TTC549 (cell line): ENCODE results near the gene MPZL3.

Experiments
- FAIRE-seq: peaks from 2 replicates; lab custom pipeline; 2012; peaks lifted over from hg19 to GRCh38; lab: Jason Lieb, UNC

MPZL3 gene

DNA sequence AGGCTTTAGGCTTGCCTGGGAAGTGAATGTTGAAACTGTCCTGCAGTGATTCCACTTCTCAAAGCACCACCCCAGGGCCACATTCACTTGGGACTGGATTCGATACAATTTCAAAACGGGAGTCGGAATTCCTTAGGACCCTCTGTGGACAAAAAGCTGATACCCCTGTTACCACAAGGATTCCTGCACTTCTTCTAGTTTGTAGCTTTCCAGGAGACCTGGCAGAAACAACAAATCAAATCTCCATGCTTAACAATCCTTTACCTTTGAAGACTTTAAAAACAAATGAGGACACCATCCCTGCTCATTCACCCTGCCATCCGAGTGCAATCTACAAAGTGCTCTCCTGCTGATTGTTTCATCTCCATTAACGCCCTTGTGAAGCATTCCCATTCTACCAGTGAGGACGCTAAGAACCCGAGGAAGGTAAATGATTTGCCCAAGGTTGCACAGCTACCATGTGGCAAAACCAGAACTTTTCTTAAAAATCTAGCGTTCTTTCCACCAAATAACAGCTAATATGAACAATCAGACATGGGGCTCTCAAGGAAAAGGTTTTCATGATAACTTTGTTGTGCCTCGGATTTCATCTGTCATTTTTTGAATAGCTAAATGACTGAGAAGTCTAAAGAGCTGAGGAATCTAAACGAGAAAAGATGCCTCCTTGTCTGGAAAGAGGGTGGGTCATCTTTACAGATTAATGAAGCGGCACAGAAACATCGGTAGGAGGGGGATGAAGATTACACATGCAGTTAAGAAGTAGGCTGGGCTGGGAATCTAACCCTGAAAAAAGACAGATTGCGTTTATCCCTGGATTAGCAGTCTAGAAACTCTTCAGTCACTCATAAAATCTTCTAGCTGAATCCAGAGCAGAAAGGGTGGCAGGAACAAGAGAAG, 12.7 kb upstream of the MPZL3 start:
- FAIRE-seq = no peak

DNA sequence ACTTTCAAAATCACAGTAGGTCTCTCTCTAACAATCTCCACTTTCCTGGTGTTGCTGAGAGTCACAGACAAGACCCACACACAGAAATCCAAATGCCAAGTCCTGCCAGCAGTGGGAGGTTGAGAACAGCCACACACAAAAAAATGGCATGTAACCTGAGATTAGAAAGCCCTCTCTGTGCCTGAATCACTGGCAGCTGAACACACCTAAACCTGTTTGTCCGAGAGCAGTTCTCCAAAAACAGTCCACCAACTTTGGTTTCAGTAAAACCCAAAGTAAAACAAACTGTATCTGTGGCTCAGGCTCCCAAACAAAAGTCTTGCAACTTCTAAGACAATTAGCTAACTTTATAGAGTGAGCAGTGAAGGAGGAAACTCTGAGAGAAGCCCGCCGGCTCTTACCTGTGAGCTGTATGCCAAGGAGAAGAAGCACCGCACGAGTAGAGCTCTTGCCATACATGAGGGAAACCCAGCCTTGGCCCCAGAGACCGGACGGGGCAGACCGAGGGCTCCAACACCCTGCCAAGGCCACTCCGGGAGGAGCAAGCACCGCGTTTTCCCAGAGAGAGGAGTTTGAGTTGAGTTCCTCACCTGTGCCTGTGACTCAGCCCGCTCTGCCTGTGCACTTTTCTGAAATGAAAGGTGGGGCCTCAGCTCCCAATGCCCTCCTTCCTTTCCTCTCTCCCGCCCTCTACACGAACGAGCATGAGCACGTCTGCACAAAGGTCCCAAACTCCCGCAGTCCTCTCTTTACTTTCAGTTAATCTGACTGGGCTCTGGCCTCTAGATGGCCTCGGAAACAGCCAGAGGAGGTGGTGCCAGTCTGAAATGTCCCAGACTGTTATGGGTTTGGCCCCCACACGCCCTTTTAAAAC, 11.8 kb upstream of the MPZL3 start, which contains the start of gene MPZL2:
MPZL2 (minus strand) TSS at position 603 of the 874 bp plus-strand sequence; CDS start at position 459, 144 bp downstream.
- FAIRE-seq = no peak

DNA sequence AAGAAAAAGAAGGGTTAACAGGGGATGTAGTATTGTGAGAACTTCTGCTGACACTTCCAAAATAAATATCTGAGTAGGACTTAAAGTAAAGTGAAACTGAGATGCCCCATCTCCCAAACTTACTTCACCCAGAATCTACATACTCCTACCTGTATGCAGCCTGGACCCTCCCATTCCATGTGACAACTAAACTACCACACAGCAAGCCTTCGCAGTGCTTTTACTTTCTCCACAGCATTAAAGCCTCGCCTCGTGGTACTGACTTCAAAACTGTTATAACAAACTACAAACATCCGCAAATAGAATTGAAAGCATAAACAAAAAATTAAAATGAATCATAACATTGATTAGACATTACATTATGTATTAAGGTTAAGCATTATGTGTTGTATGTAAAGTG, 10.9 kb upstream of the MPZL3 start:
- FAIRE-seq = no peak

DNA sequence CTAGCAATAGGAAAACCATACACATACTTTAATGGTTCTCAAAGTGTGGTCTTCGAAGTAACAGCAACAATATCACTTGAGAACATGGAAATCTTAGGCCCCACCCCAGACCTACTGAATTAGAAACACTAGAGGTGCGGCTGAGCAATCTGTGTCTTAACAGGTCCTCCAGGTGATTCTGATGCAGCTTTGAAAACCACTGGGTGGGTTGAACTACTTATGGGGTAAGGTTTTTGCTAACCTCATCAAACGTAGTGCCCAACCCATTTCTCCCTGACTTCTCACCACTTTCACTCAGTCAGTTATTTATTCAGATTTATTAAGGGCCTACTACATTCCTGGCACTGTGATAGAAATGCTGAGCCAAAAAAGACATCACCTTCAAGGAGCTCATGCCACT, 8.2 kb upstream of the MPZL3 start:
- no peak for FAIRE-seq

DNA sequence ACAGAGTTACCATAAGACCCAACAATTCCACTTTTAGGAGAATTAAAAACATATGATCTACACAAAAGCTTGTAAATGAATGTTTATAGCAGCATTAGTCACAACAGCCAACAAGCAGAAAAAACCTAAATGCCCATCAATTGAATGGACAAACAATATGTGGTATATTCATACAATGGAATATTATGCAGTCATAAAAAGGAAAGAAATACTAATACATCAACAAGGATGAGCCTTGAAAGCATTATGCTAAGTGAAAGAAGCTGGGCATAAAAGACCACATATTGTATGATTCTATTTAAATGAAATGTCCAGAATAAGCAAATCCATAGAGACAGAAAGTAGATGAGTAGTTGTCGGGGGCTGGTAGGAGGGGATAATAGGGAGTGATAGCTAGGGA, 7.0 kb upstream of the MPZL3 start:
- no peak for FAIRE-seq

DNA sequence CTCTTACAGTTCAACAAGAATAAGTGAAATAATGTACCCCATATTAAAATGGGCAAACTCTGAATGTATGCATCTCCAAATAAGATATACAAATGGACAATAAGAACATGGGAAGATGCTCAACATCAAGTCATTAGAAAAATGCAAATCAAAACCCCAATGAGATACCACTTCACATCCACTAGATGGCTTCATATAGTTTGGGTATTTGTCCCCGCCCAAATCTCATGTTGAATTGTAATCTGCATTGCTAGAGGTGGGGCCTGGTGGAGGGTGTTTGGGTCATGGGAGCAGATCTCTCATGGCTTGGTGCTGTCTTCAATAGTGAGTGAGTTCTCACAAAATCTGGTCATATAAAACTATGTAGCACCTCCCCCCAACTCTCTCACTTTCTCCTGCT, 6.2 kb upstream of the MPZL3 start:
- no peak for FAIRE-seq

DNA sequence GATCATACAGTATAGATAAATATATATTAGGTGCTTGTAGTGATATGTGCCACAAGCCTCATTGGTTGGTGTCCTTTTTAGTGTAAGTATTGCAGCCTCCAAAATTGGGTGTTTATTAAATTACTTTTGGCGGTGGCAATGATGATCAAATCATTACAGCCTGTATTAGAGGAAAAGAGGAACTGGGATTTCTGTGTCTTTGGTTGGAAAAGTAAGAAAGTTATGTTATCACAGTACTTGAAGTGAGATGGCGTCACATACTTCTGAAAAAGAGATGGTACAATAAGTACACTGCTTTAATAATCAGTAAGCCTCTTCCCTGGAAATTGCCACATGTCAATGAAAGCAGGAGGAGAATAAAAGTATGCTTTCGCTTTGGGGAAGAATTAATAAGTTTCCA, 523 bp upstream of the MPZL3 start:
- FAIRE-seq = no peak

DNA sequence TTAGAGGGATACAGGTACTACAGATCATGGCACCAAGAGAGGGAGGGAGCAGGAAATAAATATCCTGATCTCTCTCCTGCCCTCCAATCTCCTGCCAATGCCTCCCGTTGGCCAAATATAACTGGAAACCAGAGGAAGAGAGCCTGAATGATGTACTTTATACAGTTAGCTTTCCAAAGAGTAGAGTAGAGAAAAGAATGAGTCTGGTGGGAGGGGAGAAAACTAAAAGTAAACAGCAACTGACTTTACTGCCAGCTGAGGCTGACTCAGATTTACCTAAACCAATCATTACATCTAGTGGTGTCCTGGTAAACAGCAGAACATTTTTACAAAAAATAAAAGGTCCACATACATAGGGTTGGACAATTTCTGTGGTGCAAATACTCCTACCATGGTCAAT, 5.1 kb downstream of the MPZL3 start:
- no peak for FAIRE-seq

DNA sequence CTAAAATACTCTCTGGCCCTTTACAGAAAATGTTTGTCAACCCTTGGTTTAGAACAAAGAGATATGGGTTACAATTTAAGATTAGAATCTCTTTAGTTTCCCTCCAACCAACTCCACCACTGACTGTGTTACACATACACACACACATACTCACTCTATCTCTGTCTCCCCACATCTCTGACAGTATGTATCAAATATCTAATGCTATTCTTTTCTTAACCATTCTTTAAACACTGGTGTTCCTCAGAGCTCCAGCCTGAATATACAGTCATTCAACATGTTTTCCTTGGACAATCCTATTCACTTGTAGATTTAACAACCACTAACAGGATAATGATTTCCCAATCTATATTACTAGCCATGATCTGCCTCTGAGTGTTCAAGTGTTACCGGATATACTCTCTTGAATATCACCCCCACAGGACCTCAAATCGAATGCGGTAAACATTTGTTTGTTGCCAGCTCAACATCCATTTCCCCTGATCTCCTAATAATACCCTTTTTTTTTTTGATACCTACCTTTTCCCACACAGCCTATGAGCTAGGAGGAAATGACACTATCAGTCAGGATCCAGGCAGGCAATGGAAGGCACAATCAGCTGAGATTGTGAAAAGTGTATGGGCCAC, 6.1 kb downstream of the MPZL3 start:
- FAIRE-seq = no peak

DNA sequence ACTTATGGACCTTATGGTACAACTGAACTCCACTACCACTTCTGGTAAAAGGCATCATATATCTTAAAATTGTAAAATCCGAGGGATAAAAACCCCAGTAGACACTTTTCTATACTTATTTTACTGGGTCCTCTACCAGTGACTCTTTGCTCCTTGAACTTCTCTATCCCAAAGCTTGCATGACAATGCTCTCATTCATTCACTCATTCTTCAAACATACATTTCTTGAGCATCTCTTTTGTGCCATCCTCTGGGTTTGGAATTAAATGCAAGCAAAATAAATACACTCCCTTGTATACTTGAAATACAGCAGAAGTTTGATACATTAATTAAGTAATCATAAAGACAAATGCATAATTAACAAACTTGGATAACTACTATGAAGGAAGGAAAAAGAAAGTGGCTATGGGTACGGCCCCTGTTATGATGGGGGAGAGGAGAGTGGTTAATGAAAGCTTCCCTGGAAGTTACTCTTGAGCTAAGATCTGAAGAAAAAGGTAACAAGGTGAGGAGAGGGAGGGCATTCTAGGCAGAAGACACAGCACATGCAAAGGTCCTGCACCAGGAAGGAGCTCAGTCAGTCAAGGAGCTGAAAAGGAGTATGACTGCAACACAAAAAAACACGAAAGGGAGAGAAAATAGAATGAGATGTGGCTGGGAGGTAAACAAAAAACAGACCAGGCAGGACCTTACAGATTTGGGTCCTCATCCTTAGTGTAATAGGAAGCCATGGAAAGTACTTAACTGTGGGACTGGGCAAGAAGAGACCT, 8.0 kb downstream of the MPZL3 start:
- FAIRE-seq = no peak

DNA sequence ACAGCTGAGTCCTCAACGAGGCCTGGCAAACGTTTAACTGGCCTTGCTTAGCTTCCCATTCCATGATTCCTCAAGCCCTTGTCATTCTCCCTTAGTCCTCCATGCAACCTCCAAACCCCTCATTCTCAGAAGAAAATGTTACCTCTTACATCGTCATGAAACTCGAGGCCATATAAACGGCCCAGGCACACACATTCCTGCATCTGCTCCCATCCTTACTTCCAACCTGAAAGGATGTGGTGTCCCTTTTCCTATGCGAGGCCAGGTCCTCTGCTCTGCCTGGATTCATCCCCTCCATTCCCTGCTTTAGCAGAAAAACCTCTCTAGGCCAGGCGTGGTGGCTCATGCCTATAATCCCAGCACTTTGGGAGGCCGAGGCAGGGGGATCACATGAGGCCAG, 9.0 kb downstream of the MPZL3 start:
- FAIRE-seq = no peak

DNA sequence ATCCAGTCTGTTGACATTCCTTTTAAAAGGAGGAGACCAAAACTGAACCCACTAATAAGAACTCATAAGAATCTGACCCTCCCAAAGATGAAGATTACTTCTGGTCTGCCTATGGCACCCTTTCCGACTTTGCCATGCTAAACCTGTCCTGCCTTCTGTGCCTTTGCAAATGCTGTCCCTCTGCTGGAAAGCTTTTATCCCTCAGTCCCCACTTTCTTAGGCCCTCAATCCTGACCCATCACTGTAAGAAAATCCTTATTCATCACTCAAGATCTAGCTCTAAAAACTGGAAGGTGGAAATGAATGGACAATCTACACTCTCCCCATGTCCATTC, 10.4 kb downstream of the MPZL3 start:
- FAIRE-seq = no peak

DNA sequence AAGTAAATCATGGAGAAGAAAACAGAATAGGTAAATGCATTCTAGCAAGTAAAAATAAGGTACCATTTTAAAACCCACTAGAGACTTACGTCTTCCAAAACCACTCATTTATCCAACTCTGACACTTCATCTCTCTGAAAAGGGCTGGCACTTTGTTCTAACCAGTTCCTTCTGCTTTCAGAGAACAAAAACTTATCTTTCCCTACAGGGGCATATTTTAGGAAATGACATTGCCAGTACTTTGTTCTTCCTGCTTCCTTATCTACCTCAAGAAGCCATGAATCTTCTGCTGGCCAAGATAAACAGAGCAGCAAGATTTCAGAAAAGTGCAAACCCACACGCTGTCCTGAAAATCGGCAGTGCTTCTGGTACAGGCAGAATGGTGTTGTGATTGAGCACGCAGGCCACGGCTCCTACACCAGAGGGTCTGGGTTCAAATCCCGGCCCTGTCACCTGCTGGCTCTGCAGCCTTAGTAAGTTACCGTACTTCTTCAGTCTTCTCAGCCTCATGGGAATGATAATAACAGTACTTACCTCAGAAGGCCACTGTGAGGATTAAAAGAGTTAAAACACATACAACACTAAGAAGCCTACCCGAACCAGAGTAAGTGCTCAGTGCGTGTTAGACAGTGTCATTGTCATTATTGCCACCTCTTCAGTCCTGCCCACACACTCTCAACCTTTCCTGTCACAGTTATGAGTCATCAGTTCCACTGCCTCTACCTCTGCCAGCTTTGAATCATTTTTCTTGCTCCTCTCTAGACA, 11.0 kb downstream of the MPZL3 start:
- FAIRE-seq = no peak

DNA sequence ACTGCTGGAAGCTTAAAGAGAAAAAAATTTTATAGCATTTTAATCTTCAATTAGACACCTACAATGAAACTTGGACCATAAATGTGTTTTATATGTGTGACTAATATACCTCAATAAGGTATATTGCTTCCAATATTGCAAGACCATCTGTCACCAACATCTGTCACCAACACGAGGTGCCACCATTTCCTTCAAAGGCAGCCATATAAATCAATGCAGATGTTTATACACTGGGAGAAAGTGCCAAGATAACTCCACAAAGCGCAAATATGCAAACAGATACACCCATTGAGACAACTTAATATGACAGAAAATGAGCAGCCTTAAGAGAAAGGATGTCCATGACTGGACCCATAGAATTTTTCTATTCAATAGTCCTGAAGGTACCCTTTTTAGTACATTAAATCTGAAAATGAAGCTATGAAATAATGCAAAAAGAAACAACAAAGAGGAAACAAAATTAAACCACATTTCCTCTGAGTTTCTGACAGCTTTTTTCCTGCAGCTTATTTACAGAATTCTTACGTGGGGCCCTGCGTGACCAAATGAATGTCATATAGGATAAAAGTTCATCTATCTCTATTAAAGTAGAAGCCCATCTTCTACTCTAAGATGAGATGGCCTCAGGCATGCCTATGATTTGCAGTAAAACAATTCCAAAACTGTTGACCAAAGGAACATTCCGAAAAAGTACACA, 12.5 kb downstream of the MPZL3 start:
- FAIRE-seq = no peak

DNA sequence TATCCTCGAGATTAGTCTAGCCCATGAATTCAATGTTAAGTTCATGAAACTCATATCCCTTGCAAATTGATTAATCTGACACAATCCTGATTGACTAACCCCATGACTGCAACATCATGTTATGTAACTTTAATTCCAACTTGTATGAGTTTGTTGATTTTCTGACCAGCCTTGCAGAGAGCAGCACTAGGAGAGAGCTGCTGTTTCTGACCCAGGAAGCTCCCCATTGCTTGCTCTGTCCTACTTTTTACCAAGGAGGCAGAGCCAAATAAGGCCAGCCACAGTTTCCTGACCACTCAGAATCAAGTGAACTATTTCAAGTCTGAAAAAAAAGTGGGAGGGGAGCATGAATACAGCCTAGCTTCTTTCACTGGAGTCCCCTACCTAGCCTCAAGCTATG, 13.2 kb downstream of the MPZL3 start:
- FAIRE-seq = no peak

DNA sequence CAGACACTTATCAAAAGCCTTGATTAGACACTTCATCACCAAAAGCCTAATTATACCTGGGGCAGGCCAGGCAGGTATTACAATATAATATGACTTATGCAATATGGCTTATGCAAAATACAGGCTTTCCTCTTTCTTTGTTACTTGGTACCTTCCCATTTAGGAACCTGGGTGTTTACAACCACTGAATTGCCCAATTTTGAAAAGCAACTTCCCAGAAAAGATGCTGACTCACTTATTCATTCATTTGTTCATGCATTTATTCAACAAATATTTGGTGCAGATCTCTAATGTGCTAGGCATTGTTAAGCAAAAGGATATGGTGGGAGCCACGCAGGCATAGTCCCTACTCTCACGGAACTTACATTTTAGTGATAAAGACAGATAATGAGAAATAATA, 13.7 kb downstream of the MPZL3 start:
- no peak for FAIRE-seq

DNA sequence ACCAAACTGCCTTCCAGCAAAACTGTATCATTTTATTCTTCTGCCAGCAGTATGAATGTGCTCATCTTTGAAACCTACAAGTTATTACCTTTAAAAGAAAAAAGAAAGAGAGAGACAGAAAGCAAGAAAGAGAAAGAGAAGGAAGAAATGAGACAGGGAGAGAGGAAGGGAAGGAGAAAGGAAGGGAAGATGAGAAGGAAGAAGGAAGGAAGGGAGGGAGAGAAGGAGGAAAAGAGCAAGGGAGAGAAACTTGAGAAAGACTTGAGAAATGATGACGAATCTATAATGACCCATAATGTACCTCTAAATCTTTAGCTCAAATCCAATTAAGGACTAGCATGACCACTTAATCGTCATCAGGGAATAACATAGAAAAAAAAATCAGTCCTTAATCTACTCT, 16.0 kb downstream of the MPZL3 start:
- FAIRE-seq = no peak

DNA sequence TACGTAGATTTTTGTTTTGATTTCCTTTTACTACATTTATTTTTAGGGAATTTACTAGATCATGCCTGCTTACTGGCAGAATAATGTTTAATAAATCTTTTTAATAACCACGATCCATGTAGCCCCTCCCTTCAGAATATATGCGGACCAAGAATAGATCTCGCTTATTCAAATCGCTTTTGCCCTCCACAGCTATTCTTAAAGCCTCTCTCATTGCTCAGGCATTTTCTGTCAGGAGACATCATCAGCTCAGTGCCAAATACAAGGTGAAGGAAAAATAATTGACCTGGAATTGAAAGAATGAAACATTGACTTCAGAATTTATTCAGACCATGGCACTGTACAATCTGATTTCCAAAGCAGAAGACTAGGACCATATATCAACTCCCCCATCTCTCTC, 17.3 kb downstream of the MPZL3 start:
- no peak for FAIRE-seq

DNA sequence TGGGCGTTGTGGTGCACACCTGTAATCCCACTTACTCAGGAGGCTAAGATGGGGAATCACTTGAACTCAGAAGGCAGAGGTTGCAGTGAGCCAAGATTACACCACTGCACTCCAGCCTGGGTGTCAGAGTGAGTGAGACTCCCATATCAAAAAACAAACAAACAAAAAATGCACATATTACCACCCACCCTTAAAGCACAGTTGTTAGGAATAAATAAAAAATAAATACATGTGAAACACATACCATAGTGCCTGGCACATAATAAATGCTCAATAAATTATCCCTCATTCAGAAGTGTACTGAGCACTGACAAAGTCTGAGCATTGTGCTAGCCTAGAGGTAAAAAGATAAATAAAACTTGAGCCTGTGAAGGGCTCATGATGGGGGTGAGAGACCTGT, 18.3 kb downstream of the MPZL3 start:
- FAIRE-seq = no peak

DNA sequence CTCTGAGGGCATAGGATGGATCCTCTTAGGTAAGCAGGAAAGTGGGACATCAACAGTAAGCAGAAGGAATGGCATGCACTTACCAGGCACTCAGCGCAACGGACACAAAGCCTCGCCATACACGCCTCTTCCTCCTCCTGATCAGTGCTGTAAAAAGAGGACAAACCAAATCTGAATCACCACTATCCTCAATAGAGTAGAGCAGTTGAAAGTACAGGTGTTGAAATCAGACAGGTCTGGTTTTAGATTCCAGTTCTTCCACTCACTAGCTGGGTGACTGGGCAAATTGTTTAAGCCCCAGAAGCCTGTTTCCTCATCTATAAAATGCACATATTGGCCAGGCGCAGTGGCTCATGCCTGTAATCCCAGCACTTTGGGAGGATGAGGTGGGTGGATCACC, 18.8 kb downstream of the MPZL3 start:
- no peak for FAIRE-seq

DNA sequence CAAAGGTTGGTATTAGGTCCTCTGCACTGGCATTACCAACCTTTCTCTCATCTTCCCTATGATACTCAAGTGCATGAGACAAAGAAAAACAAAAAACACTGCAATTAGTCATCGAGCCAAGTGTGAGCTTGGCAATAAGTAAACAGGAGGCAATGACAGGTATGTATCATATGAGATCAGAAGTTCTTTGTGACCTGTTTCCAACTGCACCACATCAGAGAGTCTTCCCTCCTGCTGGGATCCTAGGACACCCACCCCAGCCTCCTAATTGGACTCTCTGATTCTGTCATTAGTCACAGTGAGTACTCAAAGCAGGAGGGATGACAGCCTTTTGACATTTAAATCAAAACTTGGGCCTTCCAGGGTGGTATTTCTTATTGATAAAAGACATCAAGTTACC, 19.5 kb downstream of the MPZL3 start:
- FAIRE-seq = no peak
